CD4-positive, alpha-beta T cell (primary cell): ENCODE data around the gene SERINC2. TPM values are rescaled to one million over a fixed set of nuclear protein-coding genes. Genes with fewer than 3 reads are reported as not detected.
"Not testable (repeated sequence)": the region's sequence is repeated elsewhere in the genome, so short reads cannot be mapped to it uniquely, and the experiment has no call there.

Experiments
- ATAC-seq: fragments of 200-7000 bp; cut with Tn5 transposase; one replicate; pipeline ENCODE4 v1.10.0; 2022; ENCODE audit warnings: mild to moderate bottlenecking; ENCODE audit not compliant: poor library complexity
- CTCF ChIA-PET: fragments of 350-600 bp; sonication (Branson Sonifier 250); formaldehyde crosslinking; loops from one replicate; lab custom pipeline; 2021; ENCODE audit warnings: antibody characterized with exemption, inconsistent platforms; lab: Charles Lee
- POLR2A ChIA-PET: fragments of 350-600 bp; sonication (Branson Sonifier 250); formaldehyde crosslinking; loops from one replicate; lab custom pipeline; 2021; ENCODE audit warnings: antibody characterized with exemption, inconsistent platforms; lab: Charles Lee
- DNase-seq, 14 experiments: peaks; one replicate each; pipeline ENCODE4 v3.0.0-alpha.2; 2013 to 2020; ENCODE audit warnings: mixed read lengths in 2 of 14
- H3K27ac ChIP-seq, 2 donors: one replicate each; pipeline versions ENCODE4 v1.5.1 to v1.7.0; 2013; ENCODE audit warnings: low read length in 2 of 2, low read depth in 1 of 2, mild to moderate bottlenecking in 1 of 2
- H3K27me3 ChIP-seq, 2 experiments: 1 replicate in 1 of 2; 2 replicates in 1 of 2; pipeline versions ENCODE4 v1.6.1 to v1.7.0; 2013; ENCODE audit warnings: low read length in 2 of 2, control low read depth in 1 of 2, mild to moderate bottlenecking in 1 of 2, moderate library complexity in 1 of 2; ENCODE audit not compliant: insufficient read depth in 2 of 2, control insufficient read depth in 1 of 2
- H3K36me3 ChIP-seq: one replicate; pipeline ENCODE4 v1.6.1; 2013; ENCODE audit warnings: low read length, control low read depth; ENCODE audit not compliant: insufficient read depth
- H3K4me1 ChIP-seq: one replicate; pipeline ENCODE4 v1.6.1; 2013; ENCODE audit warnings: low read length, control low read depth; ENCODE audit not compliant: insufficient read depth
- H3K4me3 ChIP-seq: one replicate; pipeline ENCODE4 v1.5.1; 2013; ENCODE audit warnings: mild to moderate bottlenecking, low read length, moderate library complexity
- H3K9me3 ChIP-seq, 2 experiments: 1 replicate in 1 of 2; 2 replicates in 1 of 2; pipeline versions ENCODE4 v1.6.1 to v1.7.0; 2013; ENCODE audit warnings: low read length in 2 of 2, mild to moderate bottlenecking in 2 of 2, control low read depth in 1 of 2, moderate library complexity in 1 of 2; ENCODE audit not compliant: control insufficient read depth in 1 of 2, insufficient read depth in 1 of 2
- H3K27ac Mint-ChIP-seq: one replicate; pipeline ENCODE4 v1.8.0; 2020; ENCODE audit warnings: mixed read lengths
- H3K27me3 Mint-ChIP-seq: one replicate; pipeline ENCODE4 v1.8.0; 2021; ENCODE audit warnings: mixed read lengths
- H3K36me3 Mint-ChIP-seq: one replicate; pipeline ENCODE4 v1.8.0; 2021; ENCODE audit warnings: low read depth, mixed read lengths
- H3K4me1 Mint-ChIP-seq: one replicate; pipeline ENCODE4 v1.8.0; 2021; ENCODE audit warnings: low read depth, mixed read lengths
- H3K4me3 Mint-ChIP-seq: one replicate; pipeline ENCODE4 v1.8.0; 2020; ENCODE audit warnings: mild to moderate bottlenecking, mixed read lengths
- H3K9me3 Mint-ChIP-seq: one replicate; pipeline ENCODE4 v1.8.0; 2020; ENCODE audit warnings: mixed read lengths
- CTCF ChIP-seq: fragments of 200-600 bp; IDR thresholded peaks from one replicate; pipeline ENCODE4 v1.8.0; 2022; ENCODE audit warnings: antibody characterized with exemption, mild to moderate bottlenecking
- intact Hi-C, 2 experiments: fragments of 100-400 bp; cut with DNase I in 1 of 2; cut with micrococcal nuclease in 1 of 2; formaldehyde crosslinking; loops; one replicate each; pipeline versions ENCODE4 v1.15.1 to v1.9.0; 2023 to 2025; cut with DNase I, micrococcal nuclease
- total RNA-seq, 174 experiments: library from RNA in 2 of 174; stranded (reverse) in 2 of 174; gene quantifications; one replicate each; pipeline ENCODE4 v1.2.3 and lab custom pipeline; 2021 to 2026

The SERINC2 gene
- total RNA-seq, 2 experiments from 2014 or later: 0.11 TPM; not detected in 1

GRCh38 chr1:31383967-31384366, 29.0 kb upstream of the SERINC2 start:
- no peaks in the 10 kb centered on the region for H3K4me1 Mint-ChIP-seq
- TF ChIP-seq CTCF: no peak
- H3K27ac Mint-ChIP-seq: no peak overlapping the region
- CTCF ChIA-PET: no interaction called here
- Histone ChIP-seq H3K9me3 (no peaks in the 10 kb centered on the region), H3K36me3 (no peaks in the 10 kb centered on the region), H3K4me3 (no peak overlapping the region), H3K27ac (no peak overlapping the region), H3K27me3 (peaks cover 3 to 14% of the 10 kb centered on the region in 2 experiments), H3K4me1 (no peaks in the 10 kb centered on the region)
- peaks cover 36% of the 10 kb centered on the region for H3K27me3 Mint-ChIP-seq
- intact Hi-C loops: no loop called here
- POLR2A ChIA-PET: no interaction called here
- no peak for ATAC-seq
- H3K4me3 Mint-ChIP-seq: no peak overlapping the region
- no peak for DNase-seq
- H3K36me3 Mint-ChIP-seq: no peaks in the 10 kb centered on the region
- no peaks in the 10 kb centered on the region for H3K9me3 Mint-ChIP-seq

- H3K36me3 ChIP-seq, H3K4me1 ChIP-seq, H3K9me3 Mint-ChIP-seq, H3K27me3 ChIP-seq, POLR2A ChIA-PET, H3K4me1 Mint-ChIP-seq, CTCF ChIA-PET, ATAC-seq, intact Hi-C loops, H3K9me3 ChIP-seq, H3K27ac ChIP-seq, H3K36me3 Mint-ChIP-seq, H3K4me3 Mint-ChIP-seq, H3K27ac Mint-ChIP-seq, DNase-seq, H3K4me3 ChIP-seq: not testable (repeated sequence)
- H3K27me3 Mint-ChIP-seq: peaks cover 31% of the 10 kb centered on the region
Measured at GRCh38 chr1:31386576-31387243, 26.3 kb upstream of the SERINC2 start.

GRCh38 chr1:31387612-31388011, 25.4 kb upstream of the SERINC2 start:
- POLR2A ChIA-PET: no interaction called here
- no peaks in the 10 kb centered on the region for H3K9me3 ChIP-seq
- Mint-ChIP-seq H3K27me3 (peaks cover 28% of the 10 kb centered on the region), H3K4me1 (no peaks in the 10 kb centered on the region), H3K4me3 (no peak overlapping the region), H3K27ac (no peak overlapping the region), H3K36me3 (no peaks in the 10 kb centered on the region), H3K9me3 (no peaks in the 10 kb centered on the region)
- H3K27ac ChIP-seq: no peak overlapping the region
- intact Hi-C loops: no loop called here
- DNase-seq (peak in 1 of 14 experiments; percentile 23), ATAC-seq (no peak)
- no peaks in the 10 kb centered on the region for H3K4me1 ChIP-seq
- H3K27me3 ChIP-seq: peaks cover 3 to 9% of the 10 kb centered on the region in 2 experiments
- TF ChIP-seq CTCF: no peak
- H3K4me3 ChIP-seq: no peak overlapping the region
- H3K36me3 ChIP-seq: no peaks in the 10 kb centered on the region
- CTCF ChIA-PET: no interaction called here

- Mint-ChIP-seq H3K27me3 (peaks cover 14% of the 10 kb centered on the region), H3K36me3 (no peaks in the 10 kb centered on the region), H3K4me3 (no peak overlapping the region), H3K4me1 (peaks cover 4% of the 10 kb centered on the region), H3K27ac (no peak overlapping the region), H3K9me3 (no peaks in the 10 kb centered on the region)
- Histone ChIP-seq H3K27me3 (peaks cover 0 to 9% of the 10 kb centered on the region in 2 experiments), H3K9me3 (no peaks in the 10 kb centered on the region), H3K27ac (no peak overlapping the region), H3K4me1 (peaks cover 5% of the 10 kb centered on the region), H3K4me3 (no peak overlapping the region), H3K36me3 (no peaks in the 10 kb centered on the region)
- intact Hi-C loops: loop anchor here (5.0 to 10.0 kb wide), 2 partner anchors 395 to 398 kb away; no protein-coding TSS in a partner anchor
- ChIA-PET POLR2A (no interaction called here), CTCF (no interaction called here)
- TF ChIP-seq CTCF: no peak
- ATAC-seq: no peak
- no peak for DNase-seq
Measured at GRCh38 chr1:31389616-31390015, 23.4 kb upstream of the SERINC2 start.
